ENCODE results near the gene AIG1.

Gene AIG1

DNA sequence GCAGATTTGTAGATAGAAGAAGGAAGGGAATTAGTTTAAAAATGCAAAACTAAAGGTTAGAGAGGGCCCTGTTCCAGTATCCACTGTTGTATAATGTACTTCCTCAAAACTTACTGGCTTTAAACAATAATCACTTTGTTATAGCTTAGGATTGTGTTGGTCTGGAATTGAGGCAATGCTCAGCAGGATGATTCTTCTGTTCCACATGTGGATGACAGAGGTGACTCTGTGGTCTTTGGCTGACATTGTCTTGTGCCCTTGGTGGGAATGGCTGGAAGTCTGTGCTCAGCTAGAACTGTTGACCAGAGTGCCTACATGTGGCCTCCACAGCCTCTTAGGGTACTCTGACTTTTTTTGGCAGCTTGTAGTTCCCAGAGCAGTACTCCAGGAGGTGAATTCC lies 143.4 kb downstream of the AIG1 start:
- no peak for DNase-seq

DNA sequence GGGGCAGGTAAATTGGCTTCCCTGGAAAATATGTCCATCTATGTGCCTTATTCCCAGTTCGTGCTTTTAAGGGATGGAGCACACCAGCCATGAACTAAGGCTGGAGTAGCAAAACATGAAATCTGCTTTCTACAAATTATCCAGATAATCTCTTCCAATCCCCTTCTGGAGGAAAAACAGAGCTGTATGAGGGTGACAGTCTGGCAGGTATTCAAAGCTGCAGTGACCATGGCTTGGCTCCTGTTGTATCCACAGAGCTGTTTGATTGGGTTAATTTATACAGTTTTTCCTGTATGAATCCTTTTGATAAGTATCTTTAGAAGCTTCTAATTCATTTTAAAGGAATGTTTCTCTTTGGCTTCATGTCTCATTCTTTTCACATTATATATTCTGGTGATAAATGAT lies 144.4 kb downstream of the AIG1 start:
- no peak for DNase-seq

DNA sequence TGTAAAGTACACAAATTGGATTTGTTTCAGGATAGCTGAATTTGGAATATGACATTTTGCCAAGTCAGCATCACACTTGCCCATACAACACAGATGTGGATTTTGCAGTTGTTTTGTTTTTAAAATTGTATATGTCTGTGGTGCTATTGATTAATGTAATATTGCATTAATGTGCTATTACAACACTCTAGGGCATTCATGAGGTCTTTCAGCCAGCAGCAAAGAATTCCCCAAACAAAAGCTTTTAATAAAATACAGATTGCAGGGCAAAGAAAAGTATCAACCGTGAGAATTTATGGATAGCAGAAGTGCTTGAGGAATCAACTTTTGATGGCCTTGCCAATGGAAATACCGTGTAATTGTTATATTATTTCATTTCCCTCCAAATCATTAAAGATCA lies 144.9 kb downstream of the AIG1 start:
- DNase-seq = peak; percentile 46

GRCh38 chr6:143205991-143206390 lies 145.3 kb downstream of the AIG1 start:
- peak; percentile 22 for DNase-seq

GRCh38 chr6:143206550-143206949 lies 145.9 kb downstream of the AIG1 start:
- DNase-seq = no peak

DNA sequence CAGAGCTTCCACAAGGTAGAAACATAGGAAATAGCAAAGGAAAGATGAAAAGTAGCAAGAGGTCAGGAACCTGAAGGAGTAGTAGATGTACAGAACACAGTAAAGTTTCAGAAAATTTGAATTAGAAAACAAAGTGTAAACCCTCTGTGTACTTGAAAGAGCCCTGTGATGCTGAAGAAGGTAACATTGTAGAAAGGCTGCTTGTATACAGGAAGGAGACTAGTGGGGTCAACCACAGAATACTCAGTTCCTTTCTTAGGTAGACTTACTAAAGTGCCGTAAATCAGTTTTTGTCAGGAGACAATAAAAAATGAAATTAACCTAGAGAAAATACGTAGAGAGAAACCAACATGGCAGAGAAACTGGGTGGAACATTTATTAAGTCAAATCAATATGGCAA lies 149.7 kb downstream of the AIG1 start:
- DNase-seq = no peak

DNA sequence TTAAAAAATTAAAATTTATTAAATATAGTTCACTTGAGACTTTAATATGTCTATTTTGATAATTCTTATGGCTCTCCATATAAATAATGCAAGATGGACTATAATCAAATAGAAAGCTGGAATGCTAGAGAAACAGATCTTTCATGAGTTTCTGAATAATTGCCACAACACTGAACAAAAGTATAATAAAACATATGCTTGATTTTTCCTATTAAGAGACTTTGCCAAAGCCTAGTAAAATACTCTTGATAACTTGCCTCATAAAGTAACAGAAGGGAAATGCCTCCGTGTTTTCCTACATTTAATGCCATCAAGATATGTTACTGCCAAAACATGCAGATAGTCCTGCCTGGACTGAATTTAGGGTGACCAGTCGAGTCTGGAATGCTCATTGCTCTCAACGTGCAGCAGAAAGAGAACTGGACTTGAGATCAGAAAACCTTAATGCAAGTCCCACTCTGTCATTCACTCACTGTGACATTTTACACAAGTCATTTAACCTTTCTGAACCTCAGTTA lies 153.2 kb downstream of the AIG1 start:
- DNase-seq = no peak

GRCh38 chr6:143215363-143215762 lies 154.7 kb downstream of the AIG1 start:
- DNase-seq = no peak

DNA sequence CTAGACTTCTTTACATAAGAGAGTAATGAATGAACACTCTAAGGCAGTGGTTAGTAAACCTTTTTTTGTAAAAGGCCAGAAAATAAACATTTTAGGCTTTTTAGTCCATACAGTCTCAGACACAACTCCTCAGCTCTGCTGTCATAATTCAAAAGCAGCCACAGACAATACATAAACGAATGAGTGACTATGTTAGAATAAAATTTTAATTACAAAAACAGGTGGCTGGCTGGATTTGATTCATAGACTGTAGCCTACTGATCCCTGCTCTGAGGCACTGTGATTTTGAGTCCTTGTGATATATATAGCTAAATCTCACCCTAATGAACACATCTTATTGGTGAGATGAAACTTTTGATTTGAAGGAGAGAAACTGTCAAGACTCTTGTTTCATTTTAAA lies 155.1 kb downstream of the AIG1 start:
- no peak for DNase-seq

DNA sequence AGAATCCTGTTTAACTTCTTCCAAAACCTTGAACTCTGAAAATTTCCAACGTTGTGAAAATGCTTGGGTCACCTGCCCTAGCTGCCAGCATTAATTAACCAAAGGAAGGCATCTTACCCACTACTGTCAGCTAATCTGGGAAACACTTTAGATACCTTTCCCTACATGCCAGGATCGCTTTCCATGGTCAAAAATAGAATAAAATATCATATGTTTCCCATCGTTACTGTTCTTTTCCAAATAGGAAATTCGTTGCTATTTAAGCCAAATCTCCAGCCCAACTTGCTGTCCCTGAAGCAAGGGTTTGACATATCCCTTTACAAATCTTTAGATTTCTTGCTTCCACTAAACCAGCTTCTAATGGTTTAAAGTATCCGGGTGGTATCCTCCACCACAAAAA lies 157.5 kb downstream of the AIG1 start:
- no peak for DNase-seq

- no peak for DNase-seq
Measured at GRCh38 chr6:143221698-143222097, 161.0 kb downstream of the AIG1 start.

DNA sequence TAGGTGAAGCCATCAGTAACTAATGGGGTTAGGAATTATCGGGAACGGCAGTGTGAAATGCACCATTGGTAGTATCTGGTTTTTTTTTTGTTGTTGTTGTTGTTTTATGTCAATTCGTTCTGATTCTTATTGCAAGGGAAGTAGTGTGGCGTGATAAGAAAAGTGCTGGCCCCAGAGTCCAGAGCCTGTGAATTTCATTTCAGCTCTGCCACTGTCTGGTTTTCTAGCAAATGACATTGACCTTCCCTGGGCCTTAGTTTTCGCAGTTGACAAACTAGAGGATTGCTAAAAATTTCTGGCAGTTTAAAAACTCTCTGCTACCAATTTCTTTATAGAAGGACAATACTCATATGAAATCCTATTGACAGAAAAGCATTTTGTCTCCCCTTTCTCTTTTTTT lies 161.6 kb downstream of the AIG1 start:
- no peak for DNase-seq

GRCh38 chr6:143222801-143223231 lies 162.1 kb downstream of the AIG1 start:
- DNase-seq = no peak

DNA sequence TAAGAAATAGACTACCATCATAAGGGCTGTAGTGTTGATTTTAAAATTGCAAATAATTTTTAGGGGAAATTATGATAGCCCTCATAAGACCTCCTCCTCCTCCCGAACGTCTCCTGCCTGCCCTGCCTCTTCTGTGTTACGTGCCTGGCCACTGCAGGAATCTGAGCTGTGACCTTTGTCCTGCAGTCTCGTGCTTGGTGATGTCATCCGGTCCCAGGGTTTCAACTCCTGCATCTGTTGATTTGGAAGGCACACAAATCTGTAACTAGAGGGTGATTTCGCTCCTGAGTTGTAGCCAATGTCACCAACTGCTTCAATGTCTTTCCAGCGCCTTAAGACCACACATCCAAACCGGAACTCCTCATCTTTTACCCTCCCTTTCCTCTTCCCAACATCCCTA lies 163.2 kb downstream of the AIG1 start:
- no peak for DNase-seq

GRCh38 chr6:143224516-143224915 lies 163.8 kb downstream of the AIG1 start:
- DNase-seq = no peak

- DNase-seq = no peak
Measured at GRCh38 chr6:143225929-143226328, 165.2 kb downstream of the AIG1 start.

DNA sequence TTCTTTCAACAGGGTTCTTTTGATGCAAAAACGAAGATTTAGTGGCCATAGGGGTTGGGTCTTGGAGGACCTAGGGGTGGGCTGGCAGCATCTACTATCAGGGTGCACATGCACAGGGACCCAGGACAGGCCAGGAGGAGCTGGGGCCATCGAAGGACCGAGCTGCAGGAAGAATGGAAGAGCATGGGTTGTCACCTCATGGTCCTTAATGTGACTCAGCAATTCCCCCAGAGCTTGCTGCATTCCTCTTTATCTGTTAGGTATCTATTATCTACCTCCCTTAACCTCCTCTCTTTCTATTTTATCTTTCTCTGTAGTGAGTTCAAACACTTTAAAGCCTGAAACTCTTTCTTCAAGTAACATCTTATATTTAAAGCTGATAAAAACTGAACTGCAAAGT lies 167.0 kb downstream of the AIG1 start:
- DNase-seq = no peak

- DNase-seq = no peak
Measured at GRCh38 chr6:143229400-143229799, 168.7 kb downstream of the AIG1 start.

DNA sequence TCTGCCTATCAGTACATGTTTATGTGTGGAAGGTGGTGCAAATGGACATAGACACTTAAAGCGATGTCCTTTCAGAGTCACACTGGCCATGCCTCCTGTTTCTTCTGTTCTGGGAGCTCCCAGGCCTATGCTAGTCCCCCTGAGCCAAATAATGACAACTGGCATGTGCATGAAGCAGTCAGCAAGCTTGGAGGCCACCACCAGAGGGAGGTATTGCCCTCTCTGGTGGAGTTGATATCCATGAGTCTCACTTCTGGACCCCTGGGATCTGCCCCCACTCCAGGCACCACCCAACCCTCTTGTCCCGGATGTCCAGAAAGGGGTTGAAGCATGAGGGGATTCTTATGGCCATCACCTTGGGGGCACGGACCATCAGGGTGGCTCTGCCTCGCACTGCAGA lies 172.2 kb downstream of the AIG1 start:
- peak; percentile 15 for DNase-seq

GRCh38 chr6:143233554-143234285 lies 173.0 kb downstream of the AIG1 start:
- peak; percentile 8 for DNase-seq

DNA sequence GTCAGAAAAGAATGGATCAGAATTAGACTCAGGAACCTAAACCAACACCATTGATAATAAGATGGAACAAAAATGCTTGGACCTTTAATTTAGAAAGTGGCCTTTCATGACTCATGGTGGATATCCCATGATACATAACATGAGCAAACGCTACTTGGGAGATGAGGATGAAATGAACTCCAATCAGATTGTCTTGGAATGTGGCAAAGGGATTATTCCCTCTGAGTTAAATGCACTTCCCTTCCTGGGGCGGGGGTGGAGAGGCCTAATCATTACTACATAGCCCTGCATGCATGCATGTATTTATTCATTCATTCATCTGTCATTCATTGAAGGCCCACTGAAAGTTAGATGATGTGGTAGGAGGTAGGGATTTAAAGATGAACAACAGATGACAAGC lies 174.0 kb downstream of the AIG1 start:
- peak; percentile 32 for DNase-seq

GRCh38 chr6:143236151-143236798 lies 175.6 kb downstream of the AIG1 start:
- DNase-seq = peak; percentile 41

GRCh38 chr6:143238306-143238705 lies 177.6 kb downstream of the AIG1 start:
- DNase-seq = no peak

- DNase-seq = no peak
Measured at GRCh38 chr6:143241111-143241510, 180.4 kb downstream of the AIG1 start.

DNA sequence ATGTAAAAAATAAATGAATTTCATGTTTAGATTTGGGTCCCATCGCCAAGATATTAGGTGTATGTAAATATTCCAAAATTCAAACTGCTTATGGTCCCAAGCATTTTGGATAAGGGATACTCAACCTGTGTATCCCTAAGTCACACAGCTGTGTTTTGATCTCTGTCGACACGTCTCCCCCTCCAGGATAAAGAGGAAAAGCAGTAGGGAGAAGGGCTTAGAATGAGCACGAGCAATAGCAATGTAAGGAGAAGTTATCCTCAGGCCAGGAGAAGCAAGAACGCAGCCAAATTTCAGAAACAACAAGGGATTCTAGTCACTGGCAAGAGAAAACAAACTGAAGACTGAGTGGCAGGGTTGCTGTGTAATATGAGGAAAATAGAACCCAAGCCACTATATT lies 181.2 kb downstream of the AIG1 start:
- DNase-seq = no peak
